ENCODE measurements around the gene SNN.

The SNN gene

DNA sequence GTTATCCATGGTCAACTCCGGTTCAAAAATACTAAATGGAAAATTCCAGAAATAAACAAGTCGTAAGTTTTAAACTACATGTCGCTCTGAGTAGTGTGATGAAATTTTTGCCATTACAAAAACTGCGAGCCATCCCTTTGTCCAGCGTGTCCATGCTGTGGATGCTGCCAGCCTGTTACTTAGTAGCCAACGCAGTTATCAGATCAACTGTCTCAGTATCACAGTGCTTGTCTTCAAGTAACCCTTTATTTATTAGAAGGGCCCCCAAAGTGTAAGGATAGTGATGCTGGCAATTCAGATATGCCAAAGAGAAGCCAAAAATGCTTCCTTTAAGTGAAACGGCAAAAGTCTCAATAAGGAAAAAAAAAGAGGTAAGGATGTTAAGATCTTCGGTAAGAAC, 23.9 kb downstream of the SNN start:
- no peak overlapping the region for H3K4me3 Mint-ChIP-seq
- no peaks in the 10 kb centered on the region for H3K9me3 Mint-ChIP-seq
- no peak overlapping the region for H3K27ac Mint-ChIP-seq
- TF ChIP-seq, protein P1, sequence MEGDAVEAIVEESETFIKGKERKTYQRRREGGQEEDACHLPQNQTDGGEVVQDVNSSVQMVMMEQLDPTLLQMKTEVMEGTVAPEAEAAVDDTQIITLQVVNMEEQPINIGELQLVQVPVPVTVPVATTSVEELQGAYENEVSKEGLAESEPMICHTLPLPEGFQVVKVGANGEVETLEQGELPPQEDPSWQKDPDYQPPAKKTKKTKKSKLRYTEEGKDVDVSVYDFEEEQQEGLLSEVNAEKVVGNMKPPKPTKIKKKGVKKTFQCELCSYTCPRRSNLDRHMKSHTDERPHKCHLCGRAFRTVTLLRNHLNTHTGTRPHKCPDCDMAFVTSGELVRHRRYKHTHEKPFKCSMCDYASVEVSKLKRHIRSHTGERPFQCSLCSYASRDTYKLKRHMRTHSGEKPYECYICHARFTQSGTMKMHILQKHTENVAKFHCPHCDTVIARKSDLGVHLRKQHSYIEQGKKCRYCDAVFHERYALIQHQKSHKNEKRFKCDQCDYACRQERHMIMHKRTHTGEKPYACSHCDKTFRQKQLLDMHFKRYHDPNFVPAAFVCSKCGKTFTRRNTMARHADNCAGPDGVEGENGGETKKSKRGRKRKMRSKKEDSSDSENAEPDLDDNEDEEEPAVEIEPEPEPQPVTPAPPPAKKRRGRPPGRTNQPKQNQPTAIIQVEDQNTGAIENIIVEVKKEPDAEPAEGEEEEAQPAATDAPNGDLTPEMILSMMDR (IDR thresholded peaks at IDR 0.05; ENCODE audit: unreplicated experiment in 3 of 3) = no peak
- no peaks in the 10 kb centered on the region for H3K27me3 Mint-ChIP-seq (ENCODE audit: low read depth)
- H3K4me1 Mint-ChIP-seq = peaks cover 27% of the 10 kb centered on the region
- peaks cover 69% of the 10 kb centered on the region for H3K36me3 Mint-ChIP-seq (ENCODE audit: low read depth)

DNA sequence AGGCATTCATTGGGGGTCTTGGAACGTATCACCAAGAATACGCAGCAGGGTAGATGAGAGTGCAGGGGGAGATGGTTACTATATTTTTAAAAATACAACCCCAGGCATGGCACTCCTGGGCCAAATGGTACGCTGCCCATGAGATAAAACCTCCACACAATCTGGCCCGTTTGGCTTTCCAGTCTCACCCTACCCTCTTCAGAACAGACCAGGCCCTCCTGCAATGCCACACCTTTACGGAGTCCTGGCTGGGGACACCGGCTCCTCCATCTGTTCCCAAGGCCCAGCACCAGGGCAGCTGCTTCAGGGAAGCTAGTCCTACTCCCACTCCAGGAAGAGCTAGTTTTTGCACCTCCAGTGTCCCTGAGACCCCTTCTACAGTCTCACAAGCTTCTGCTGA, 24.4 kb downstream of the SNN start:
- Mint-ChIP-seq H3K9me3 (no peaks in the 10 kb centered on the region), H3K4me1 (peaks cover 25% of the 10 kb centered on the region)

GRCh38 chr16:11696266-11697012, 28.2 kb downstream of the SNN start:
- H3K27ac Mint-ChIP-seq = no peak overlapping the region
- H3K4me3 Mint-ChIP-seq = no peak overlapping the region

More for the DNA sequence above, 24.4 kb downstream of the SNN start:
- TF ChIP-seq, protein P1 (IDR thresholded peaks at IDR 0.05; ENCODE audit: unreplicated experiment in 3 of 3) = no peak
- Mint-ChIP-seq H3K27ac (no peak overlapping the region), H3K36me3 (ENCODE audit: low read depth) (peaks cover 69% of the 10 kb centered on the region), H3K27me3 (ENCODE audit: low read depth) (no peaks in the 10 kb centered on the region), H3K4me3 (no peak overlapping the region)

GRCh38 chr16:11697319-11697718, 29.1 kb downstream of the SNN start:
- Mint-ChIP-seq H3K4me3 (no peak overlapping the region), H3K27ac (no peak overlapping the region), H3K27me3 (ENCODE audit: low read depth) (no peaks in the 10 kb centered on the region), H3K9me3 (no peaks in the 10 kb centered on the region), H3K4me1 (no peaks in the 10 kb centered on the region), H3K36me3 (ENCODE audit: low read depth) (peaks cover 66% of the 10 kb centered on the region)
- TF ChIP-seq, protein P1 (IDR thresholded peaks at IDR 0.05; ENCODE audit: unreplicated experiment in 3 of 3) = no peak

More at GRCh38 chr16:11696266-11697012, 28.2 kb downstream of the SNN start:
- H3K27me3 Mint-ChIP-seq (ENCODE audit: low read depth) = no peaks in the 10 kb centered on the region
- no peaks in the 10 kb centered on the region for H3K4me1 Mint-ChIP-seq
- TF ChIP-seq, protein P1 (IDR thresholded peaks at IDR 0.05; ENCODE audit: unreplicated experiment in 3 of 3) = no peak
- no peaks in the 10 kb centered on the region for H3K9me3 Mint-ChIP-seq
- H3K36me3 Mint-ChIP-seq (ENCODE audit: low read depth) = peaks cover 72% of the 10 kb centered on the region

DNA sequence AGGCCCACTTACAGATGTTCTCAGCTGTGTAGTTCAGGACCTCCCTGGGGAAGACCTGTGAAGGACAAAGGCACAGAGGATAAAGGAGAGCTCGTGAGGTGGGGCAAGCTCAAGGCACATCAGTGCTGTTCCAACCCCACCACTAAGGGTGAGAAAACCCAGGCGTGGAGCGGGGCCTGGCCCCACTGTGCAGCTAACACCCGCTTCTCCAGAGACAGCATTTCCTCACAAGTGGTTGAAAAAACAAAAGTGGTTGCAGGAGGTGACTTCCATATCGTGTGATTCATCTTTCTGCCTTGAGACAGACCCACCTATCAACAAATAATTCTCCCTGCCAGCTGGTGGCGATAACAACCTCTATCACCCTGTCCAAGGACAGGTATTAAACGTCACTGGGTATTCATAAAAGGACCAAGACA, 30.0 kb downstream of the SNN start:
- Mint-ChIP-seq H3K9me3 (no peaks in the 10 kb centered on the region), H3K4me3 (no peak overlapping the region), H3K36me3 (ENCODE audit: low read depth) (peaks cover 64% of the 10 kb centered on the region), H3K4me1 (no peaks in the 10 kb centered on the region), H3K27ac (no peak overlapping the region), H3K27me3 (ENCODE audit: low read depth) (no peaks in the 10 kb centered on the region)
- TF ChIP-seq, protein P1 (IDR thresholded peaks at IDR 0.05; ENCODE audit: unreplicated experiment in 3 of 3) = no peak

All from nephron (organoid).